Muscle layer of colon (tissue), 2 donors: ENCODE results near the gene KLHDC4.

Experiments
- H3K27ac ChIP-seq: one replicate; pipeline ENCODE4 v1.7.0; 2013; ENCODE audit warnings: low read depth, mild to moderate bottlenecking, low read length, moderate library complexity
- H3K27me3 ChIP-seq, 2 donors: one replicate each; pipeline ENCODE4 v1.7.0; 2013; ENCODE audit warnings: low read length in 2 of 2, mild to moderate bottlenecking in 2 of 2; ENCODE audit not compliant: insufficient read depth in 2 of 2, control insufficient read depth in 1 of 2
- H3K36me3 ChIP-seq: one replicate; pipeline ENCODE4 v1.7.0; 2013; ENCODE audit warnings: mild to moderate bottlenecking, low read length; ENCODE audit not compliant: insufficient read depth
- H3K4me1 ChIP-seq: one replicate; pipeline ENCODE4 v1.7.0; 2013; ENCODE audit warnings: mild to moderate bottlenecking, low read length; ENCODE audit not compliant: insufficient read depth
- H3K4me3 ChIP-seq, 2 donors: one replicate each; pipeline ENCODE4 v1.7.0; 2013; ENCODE audit warnings: low read length in 2 of 2, low read depth in 1 of 2, mild to moderate bottlenecking in 1 of 2, moderate library complexity in 1 of 2
- H3K9ac ChIP-seq: one replicate; pipeline ENCODE4 v1.7.0; 2013; ENCODE audit warnings: low read length
- H3K9me3 ChIP-seq: one replicate; pipeline ENCODE4 v1.7.0; 2013; ENCODE audit warnings: mild to moderate bottlenecking, low read length
- donor health status: abdominal sarcoma.
- donor health status: Adenocarcinoma of cecum.

Gene KLHDC4

DNA sequence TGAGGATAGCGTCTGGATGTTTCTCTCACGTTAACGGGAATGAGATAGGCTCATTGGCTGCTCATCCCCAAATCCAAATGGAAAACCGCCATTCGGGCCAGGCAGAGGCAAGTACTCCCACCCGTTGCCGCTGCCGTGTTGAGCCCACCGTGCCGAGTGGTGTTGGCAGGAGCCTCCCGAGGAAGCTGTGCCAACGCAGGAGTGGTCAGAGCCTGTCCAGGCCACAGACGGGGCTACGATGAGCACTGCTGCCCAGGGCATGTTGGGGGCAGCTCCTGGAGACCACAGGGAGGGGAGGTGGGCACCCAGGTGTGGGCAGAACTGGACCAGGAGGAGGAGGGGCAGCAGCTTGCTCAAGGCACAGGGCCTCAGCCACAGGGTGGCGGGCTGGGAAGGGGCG is 72.0 kb downstream of the KLHDC4 start:
- H3K27ac ChIP-seq, result no peak overlapping the region
- no peak overlapping the region for H3K9ac ChIP-seq
- no peaks in the 10 kb centered on the region for H3K36me3 ChIP-seq
- peaks cover 0 to 29% of the 10 kb centered on the region in 2 donors for H3K27me3 ChIP-seq
- H3K9me3 ChIP-seq, result no peaks in the 10 kb centered on the region
- H3K4me1 ChIP-seq, result no peaks in the 10 kb centered on the region
- no peak overlapping the region for H3K4me3 ChIP-seq

- Histone ChIP-seq H3K36me3 (no peaks in the 10 kb centered on the region), H3K9me3 (no peaks in the 10 kb centered on the region), H3K4me3 (no peak overlapping the region), H3K4me1 (no peaks in the 10 kb centered on the region), H3K27me3 (peaks cover 0 to 38% of the 10 kb centered on the region in 2 donors), H3K27ac (no peak overlapping the region), H3K9ac (no peak overlapping the region)
These were observed 73.0 kb downstream of the KLHDC4 start for GRCh38 chr16:87692756-87693155.

DNA sequence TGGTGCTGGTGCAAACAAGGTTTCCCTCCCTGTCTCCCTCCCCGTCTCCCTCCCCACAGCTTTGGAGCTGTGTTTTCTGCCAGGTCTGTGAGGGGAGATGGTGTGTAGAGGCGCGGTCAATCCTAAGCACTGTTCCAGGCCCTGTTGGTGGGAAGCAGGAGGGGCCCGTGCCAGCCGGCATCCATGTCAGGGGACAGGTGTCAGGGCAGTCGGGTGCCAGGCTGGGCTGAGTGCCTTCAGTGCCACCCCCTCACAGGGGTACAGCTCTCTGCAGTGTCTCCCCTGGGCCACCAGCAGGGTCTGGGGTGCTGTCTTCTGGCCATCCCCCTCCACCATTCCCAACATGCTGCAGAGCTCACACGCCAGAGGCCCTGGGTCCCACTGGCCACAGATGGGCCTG is 73.6 kb downstream of the KLHDC4 start:
- Histone ChIP-seq H3K27ac (no peak overlapping the region), H3K36me3 (no peaks in the 10 kb centered on the region), H3K4me1 (no peaks in the 10 kb centered on the region), H3K9ac (no peak overlapping the region), H3K4me3 (no peak overlapping the region), H3K9me3 (no peaks in the 10 kb centered on the region), H3K27me3 (peaks cover 0 to 41% of the 10 kb centered on the region in 2 donors)

- Histone ChIP-seq H3K4me3 (no peak overlapping the region), H3K9me3 (no peaks in the 10 kb centered on the region), H3K4me1 (no peaks in the 10 kb centered on the region), H3K36me3 (no peaks in the 10 kb centered on the region), H3K9ac (no peak overlapping the region), H3K27me3 (peaks cover 0 to 45% of the 10 kb centered on the region in 2 donors), H3K27ac (no peak overlapping the region)
These were observed 74.1 kb downstream of the KLHDC4 start for GRCh38 chr16:87691686-87692079.

- H3K27me3 ChIP-seq, result peaks cover 0 to 45% of the 10 kb centered on the region in 2 donors
- no peak overlapping the region for H3K4me3 ChIP-seq
- no peak overlapping the region for H3K27ac ChIP-seq
These were observed 74.7 kb downstream of the KLHDC4 start for GRCh38 chr16:87690911-87691685.

DNA sequence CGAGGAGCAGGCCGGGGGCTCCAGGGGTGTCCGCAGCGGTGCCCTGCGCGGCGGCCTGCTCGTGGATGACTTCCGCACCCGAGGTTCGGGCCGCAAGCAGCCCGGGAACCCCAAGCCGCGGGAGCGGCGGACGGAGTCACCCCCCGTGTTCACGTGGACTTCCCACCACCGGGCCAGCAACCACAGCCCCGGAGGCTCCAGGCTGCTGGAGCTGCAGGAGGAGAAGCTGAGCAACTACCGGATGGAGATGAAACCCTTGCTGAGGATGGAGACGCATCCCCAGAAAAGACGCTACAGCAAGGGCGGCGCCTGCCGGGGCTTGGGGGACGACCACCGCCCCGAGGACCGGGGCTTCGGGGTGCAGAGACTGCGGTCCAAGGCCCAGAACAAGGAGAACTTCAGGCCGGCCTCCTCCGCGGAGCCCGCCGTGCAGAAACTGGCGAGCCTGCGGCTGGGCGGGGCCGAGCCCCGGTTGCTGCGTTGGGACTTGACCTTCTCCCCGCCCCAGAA is 75.8 kb downstream of the KLHDC4 start:
- Histone ChIP-seq H3K36me3 (no peaks in the 10 kb centered on the region), H3K9ac (no peak overlapping the region), H3K27ac (no peak overlapping the region), H3K9me3 (no peaks in the 10 kb centered on the region), H3K4me3 (no peak overlapping the region), H3K27me3 (peaks cover 0 to 50% of the 10 kb centered on the region in 2 donors), H3K4me1 (no peaks in the 10 kb centered on the region)

More at GRCh38 chr16:87690911-87691685, 74.7 kb downstream of the KLHDC4 start:
- Histone ChIP-seq H3K36me3 (no peaks in the 10 kb centered on the region), H3K9ac (no peak overlapping the region), H3K4me1 (no peaks in the 10 kb centered on the region), H3K9me3 (no peaks in the 10 kb centered on the region)

GRCh38 chr16:87688876-87689815 is 76.6 kb downstream of the KLHDC4 start:
- H3K27ac ChIP-seq, result no peak overlapping the region
- H3K4me3 ChIP-seq, result no peak overlapping the region
- no peak overlapping the region for H3K9ac ChIP-seq
- peaks cover 0 to 50% of the 10 kb centered on the region in 2 donors for H3K27me3 ChIP-seq
- no peaks in the 10 kb centered on the region for H3K4me1 ChIP-seq
- no peaks in the 10 kb centered on the region for H3K36me3 ChIP-seq
- no peaks in the 10 kb centered on the region for H3K9me3 ChIP-seq

- no peaks in the 10 kb centered on the region for H3K4me1 ChIP-seq
- H3K27ac ChIP-seq, result no peak overlapping the region
- H3K27me3 ChIP-seq, result peaks cover 0 to 50% of the 10 kb centered on the region in 2 donors
- no peak overlapping the region for H3K9ac ChIP-seq
- H3K4me3 ChIP-seq, result no peak overlapping the region
- no peaks in the 10 kb centered on the region for H3K36me3 ChIP-seq
- no peaks in the 10 kb centered on the region for H3K9me3 ChIP-seq
These were observed 77.7 kb downstream of the KLHDC4 start for GRCh38 chr16:87687998-87688529.

DNA sequence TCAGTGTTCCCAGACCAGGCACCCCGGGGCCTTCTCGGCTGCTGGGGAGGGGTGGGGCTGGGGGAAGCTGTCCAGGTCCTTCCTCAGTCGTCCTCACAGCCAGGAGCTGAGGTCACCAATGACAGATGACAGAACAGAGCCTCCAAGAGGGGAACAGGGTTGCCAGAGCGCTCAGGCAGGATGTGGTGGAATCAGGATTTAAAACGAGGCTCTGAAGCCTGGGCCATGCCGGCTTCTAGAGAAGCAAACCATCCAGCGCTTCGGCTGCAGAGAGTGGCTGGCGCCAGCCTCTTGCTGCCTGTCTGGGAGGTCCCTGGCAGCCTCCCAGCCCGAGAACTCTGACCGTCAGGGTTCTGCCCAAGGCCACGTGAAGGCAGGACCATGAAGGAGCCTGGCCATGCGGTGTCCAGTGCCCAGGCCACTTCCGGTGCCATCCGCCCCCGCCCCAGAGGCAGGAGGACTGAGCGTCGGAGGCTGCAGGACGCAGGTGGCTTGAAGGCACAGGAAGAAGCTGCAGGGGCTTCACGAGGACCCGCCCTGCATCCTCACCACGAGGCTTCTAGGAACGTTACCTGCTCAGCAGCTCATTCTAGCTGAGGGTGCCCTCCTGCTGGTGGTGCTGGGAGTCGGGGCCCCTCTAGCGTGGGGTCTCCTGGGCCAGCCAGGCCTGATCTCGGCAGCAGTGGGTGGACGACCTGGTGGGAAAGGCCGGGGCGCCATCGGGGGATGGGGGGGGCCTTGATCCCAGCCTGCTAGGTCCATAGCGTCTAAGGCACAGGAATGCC is 78.5 kb downstream of the KLHDC4 start:
- H3K4me1 ChIP-seq, result no peaks in the 10 kb centered on the region
- no peaks in the 10 kb centered on the region for H3K9me3 ChIP-seq
- no peak overlapping the region for H3K4me3 ChIP-seq
- no peak overlapping the region for H3K27ac ChIP-seq
- no peaks in the 10 kb centered on the region for H3K36me3 ChIP-seq
- peaks cover 0 to 50% of the 10 kb centered on the region in 2 donors for H3K27me3 ChIP-seq
- H3K9ac ChIP-seq, result no peak overlapping the region

- no peaks in the 10 kb centered on the region for H3K36me3 ChIP-seq
- H3K4me3 ChIP-seq, result no peak overlapping the region
- no peak overlapping the region for H3K27ac ChIP-seq
- H3K9me3 ChIP-seq, result no peaks in the 10 kb centered on the region
- peaks cover 0 to 49% of the 10 kb centered on the region in 2 donors for H3K27me3 ChIP-seq
- no peaks in the 10 kb centered on the region for H3K4me1 ChIP-seq
- no peak overlapping the region for H3K9ac ChIP-seq
These were observed 79.1 kb downstream of the KLHDC4 start for GRCh38 chr16:87686697-87687096.
